Ishikawa (cell line): ENCODE data around the gene PTCD2.

Source experiments
- CEBPB ChIP-seq: IDR thresholded peaks from 2 replicates; pipeline ENCODE4 v1.6.1; 2012
- CREB1 ChIP-seq: IDR thresholded peaks from 2 replicates; pipeline ENCODE4 v1.6.1; 2012; ENCODE audit warnings: low read depth
- EGR1 ChIP-seq: IDR thresholded peaks from 2 replicates; pipeline ENCODE4 v1.6.1; 2012
- EP300 ChIP-seq: IDR thresholded peaks from 2 replicates; pipeline ENCODE4 v1.6.1; 2012; ENCODE audit warnings: borderline replicate concordance
- FOXM1 ChIP-seq: IDR thresholded peaks from 2 replicates; pipeline ENCODE4 v1.6.1; 2012; ENCODE audit warnings: low read depth, borderline replicate concordance
- MAX ChIP-seq: IDR thresholded peaks from 2 replicates; pipeline ENCODE4 v1.6.1; 2012
- NFIC ChIP-seq: IDR thresholded peaks from 2 replicates; pipeline ENCODE4 v1.6.1; 2012
- RAD21 ChIP-seq: IDR thresholded peaks from 2 replicates; pipeline ENCODE4 v1.6.1; 2012; ENCODE audit warnings: low read depth
- REST ChIP-seq: IDR thresholded peaks from 2 replicates; pipeline ENCODE4 v1.6.1; 2012; ENCODE audit warnings: low read depth, mild to moderate bottlenecking
- TAF1 ChIP-seq: IDR thresholded peaks from 2 replicates; pipeline ENCODE4 v1.6.1; 2012; ENCODE audit warnings: low read depth, mild to moderate bottlenecking
- TCF12 ChIP-seq: IDR thresholded peaks from 2 replicates; pipeline ENCODE4 v1.6.1; 2012; ENCODE audit warnings: low read depth
- TEAD4 ChIP-seq: IDR thresholded peaks from 2 replicates; pipeline ENCODE4 v1.6.1; 2012
- USF1 ChIP-seq: IDR thresholded peaks from 2 replicates; pipeline ENCODE4 v1.6.1; 2012
- YY1 ChIP-seq: IDR thresholded peaks from 2 replicates; pipeline ENCODE4 v1.6.1; 2012; ENCODE audit warnings: low read depth
- ZBTB7A ChIP-seq: IDR thresholded peaks from 2 replicates; pipeline ENCODE4 v1.6.1; 2012; ENCODE audit warnings: low read depth

The PTCD2 gene

GRCh38 chr5:72292411-72292810, 27.8 kb upstream of the PTCD2 start:
- no peak for TF ChIP-seq TEAD4
- TF ChIP-seq CEBPB = no peak
- no peak for TF ChIP-seq MAX
- no peak for TF ChIP-seq FOXM1
- no peak for TF ChIP-seq NFIC
- no peak for TF ChIP-seq EGR1
- no peak for TF ChIP-seq TCF12
- no peak for TF ChIP-seq ZBTB7A
- TF ChIP-seq YY1 = no peak
- TF ChIP-seq TAF1 = no peak
- no peak for TF ChIP-seq CREB1
- no peak for TF ChIP-seq USF1
- no peak for TF ChIP-seq REST
- no peak for TF ChIP-seq RAD21
- no peak for TF ChIP-seq EP300

GRCh38 chr5:72293495-72294055, 26.6 kb upstream of the PTCD2 start:
- TF ChIP-seq TEAD4 = no peak
- no peak for TF ChIP-seq EGR1
- no peak for TF ChIP-seq TCF12
- no peak for TF ChIP-seq YY1
- TF ChIP-seq TAF1 = no peak
- TF ChIP-seq RAD21 = no peak
- TF ChIP-seq NFIC = 0 out of 2 replicates have a peak, but pooled peaks have one; percentile 13
- TF ChIP-seq REST = no peak

GRCh38 chr5:72294473-72294872, 25.7 kb upstream of the PTCD2 start:
- TF ChIP-seq TEAD4 (no peak), MAX (no peak), FOXM1 (no peak), TAF1 (no peak), YY1 (no peak), EGR1 (no peak), USF1 (no peak), ZBTB7A (no peak), EP300 (no peak), TCF12 (no peak), CREB1 (no peak), NFIC (no peak), RAD21 (no peak), CEBPB (no peak), REST (no peak)

GRCh38 chr5:72295539-72295938, 24.6 kb upstream of the PTCD2 start:
- no peak for TF ChIP-seq USF1
- no peak for TF ChIP-seq ZBTB7A
- TF ChIP-seq CREB1 = no peak
- TF ChIP-seq REST = no peak
- TF ChIP-seq TAF1 = no peak
- TF ChIP-seq FOXM1 = no peak
- TF ChIP-seq EGR1 = no peak
- no peak for TF ChIP-seq TEAD4
- TF ChIP-seq RAD21 = no peak
- no peak for TF ChIP-seq NFIC
- TF ChIP-seq CEBPB = no peak
- TF ChIP-seq YY1 = no peak
- no peak for TF ChIP-seq MAX
- no peak for TF ChIP-seq EP300
